B cell (primary cell): ENCODE data around the gene SZT2. TPM values are rescaled to one million over a fixed set of nuclear protein-coding genes. Genes with fewer than 3 reads are reported as not detected.
"Not testable (repeated sequence)": the region's sequence is repeated elsewhere in the genome, so short reads cannot be mapped to it uniquely, and the experiment has no call there.

Source experiments
- ATAC-seq: fragments of 200-7000 bp; cut with Tn5 transposase; one replicate; pipeline ENCODE4 v1.10.0; 2021; ENCODE audit warnings: low read depth, mild to moderate bottlenecking, moderate number of reproducible peaks, moderate library complexity
- CTCF ChIA-PET: fragments of 350-600 bp; sonication (Branson Sonifier 250); formaldehyde crosslinking; loops from one replicate; lab custom pipeline; 2021; ENCODE audit warnings: antibody characterized with exemption, inconsistent platforms; lab: Charles Lee
- POLR2A ChIA-PET: fragments of 350-600 bp; sonication (Branson Sonifier 250); formaldehyde crosslinking; loops from one replicate; lab custom pipeline; 2021; ENCODE audit warnings: antibody characterized with exemption; lab: Charles Lee
- DNase-seq: peaks from one replicate; pipeline ENCODE4 v3.0.0; 2013
- H2AFZ ChIP-seq: 2 replicates; pipeline ENCODE4 v1.6.1; 2012; ENCODE audit warnings: mild to moderate bottlenecking, low read depth, low read length; ENCODE audit not compliant: insufficient read depth, poor library complexity, severe bottlenecking
- H3K27ac ChIP-seq, 2 donors: 1 replicate in 1 of 2; 2 replicates in 1 of 2; pipeline ENCODE4 v1.5.1; 2012 to 2013; ENCODE audit warnings: low read length in 2 of 2, mild to moderate bottlenecking in 2 of 2, moderate library complexity in 1 of 2
- H3K27me3 ChIP-seq, 4 experiments: fragments of 200-600 bp in 1 of 4; sonication (generic) in 1 of 4; replicated peaks in 1 of 4; 1 replicate in 2 of 4; 2 replicates in 2 of 4; pipeline versions ENCODE4 v1.6.1 to v1.7.0; 2013 to 2016; ENCODE audit warnings: low read length in 3 of 4, mild to moderate bottlenecking in 2 of 4, mixed read lengths in 1 of 4, moderate library complexity in 1 of 4; ENCODE audit not compliant: insufficient read depth in 4 of 4, control insufficient read depth in 3 of 4; ENCODE audit errors: control extremely low read depth in 1 of 4
- H3K36me3 ChIP-seq, 2 experiments: replicated peaks in 1 of 2; 1 replicate in 1 of 2; 2 replicates in 1 of 2; pipeline versions ENCODE4 v1.6.1 to v1.7.1; 2013; ENCODE audit warnings: low read length in 1 of 2; ENCODE audit not compliant: insufficient read depth in 2 of 2, control insufficient read depth in 1 of 2; ENCODE audit errors: control extremely low read depth in 1 of 2, extremely low read depth in 1 of 2
- H3K4me1 ChIP-seq, 2 donors: fragments of 200-600 bp in 1 of 2; sonication (generic) in 1 of 2; 1 replicate in 1 of 2; 2 replicates in 1 of 2; pipeline versions ENCODE4 v1.5.1 to v1.6.1; 2013 to 2017; ENCODE audit warnings: low read length in 2 of 2; ENCODE audit not compliant: control insufficient read depth in 2 of 2, insufficient read depth in 2 of 2
- H3K4me2 ChIP-seq: replicated peaks from 2 replicates; pipeline ENCODE3; 2012; ENCODE audit warnings: mild to moderate bottlenecking, low read depth, low read length; ENCODE audit not compliant: poor library complexity, severe bottlenecking
- H3K4me3 ChIP-seq, 5 experiments: fragments of 200-600 bp in 1 of 5; sonication (generic) in 1 of 5; 1 replicate in 3 of 5; 2 replicates in 2 of 5; pipeline versions ENCODE4 v1.5.1 to v1.7.0; 2011 to 2016; ENCODE audit warnings: low read length in 4 of 5, mild to moderate bottlenecking in 4 of 5, low read depth in 2 of 5, control low read depth in 1 of 5, moderate library complexity in 1 of 5; ENCODE audit not compliant: insufficient read depth in 1 of 5; ENCODE audit errors: control extremely low read depth in 1 of 5, extremely low read depth in 1 of 5
- H3K79me2 ChIP-seq: fragments of 200-600 bp; sonication (generic); one replicate; pipeline ENCODE4 v1.6.0; 2016; ENCODE audit warnings: low read length; ENCODE audit not compliant: control insufficient read depth, insufficient read depth
- H3K9ac ChIP-seq: fragments of 200-600 bp; sonication (generic); 2 replicates; pipeline ENCODE4 v1.6.1; 2017; ENCODE audit warnings: mild to moderate bottlenecking, low read length, moderate library complexity
- H3K9me3 ChIP-seq, 3 donors: one replicate each; pipeline versions ENCODE4 v1.6.1 to v1.7.1; 2013; ENCODE audit warnings: low read length in 2 of 3; ENCODE audit not compliant: control insufficient read depth in 2 of 3, insufficient read depth in 1 of 3; ENCODE audit errors: control extremely low read depth in 1 of 3
- H4K20me1 ChIP-seq: 2 replicates; pipeline ENCODE4 v1.6.0; 2012; ENCODE audit warnings: mild to moderate bottlenecking, low read length; ENCODE audit not compliant: insufficient read depth, control insufficient read depth, poor library complexity, severe bottlenecking
- H3K27ac Mint-ChIP-seq: one replicate; pipeline ENCODE4 v1.8.0; 2021; ENCODE audit warnings: mixed read lengths
- H3K27me3 Mint-ChIP-seq: one replicate; pipeline ENCODE4 v1.8.0; 2021; ENCODE audit warnings: mixed read lengths
- H3K4me1 Mint-ChIP-seq: one replicate; pipeline ENCODE4 v1.8.0; 2021; ENCODE audit warnings: mixed read lengths
- H3K4me3 Mint-ChIP-seq: one replicate; pipeline ENCODE4 v1.8.0; 2021; ENCODE audit warnings: mixed read lengths
- H3K9me3 Mint-ChIP-seq: one replicate; pipeline ENCODE4 v1.8.0; 2022; ENCODE audit warnings: mixed read lengths; ENCODE audit not compliant: insufficient read depth
- CTCF ChIP-seq: fragments of 200-600 bp; IDR thresholded peaks from one replicate; pipeline ENCODE4 v1.8.0; 2022; ENCODE audit warnings: antibody characterized with exemption, mild to moderate bottlenecking
- EZH2 ChIP-seq: IDR thresholded peaks from 2 replicates; pipeline ENCODE4 v1.6.1; 2012; ENCODE audit warnings: borderline replicate concordance, low read depth, mild to moderate bottlenecking, moderate library complexity, low read length; ENCODE audit not compliant: insufficient read depth, poor library complexity, severe bottlenecking
- WGBS: methylation state at CpG from one replicate; pipeline ENCODE4 v1.1.5; 2013; ENCODE audit warnings: missing lambda C conversion rate; ENCODE audit not compliant: insufficient coverage; 5-methylcytosine and 5-hydroxymethylcytosine counted together
- intact Hi-C: fragments of 100-400 bp; cut with micrococcal nuclease; formaldehyde crosslinking; loops from one replicate; pipeline ENCODE4 v1.10.0; 2022
- polyA plus RNA-seq: library from polyadenylated mRNA; depleted of rRNA; stranded (reverse); fragments of >200 nt; gene quantifications from 2 replicates; pipeline ENCODE4 v1.2.3, GENCODE V29; 2012
- total RNA-seq, 2 donors: library from RNA; stranded (reverse); fragments of 120-200 nt in 1 of 2; gene quantifications; 1 replicate in 1 of 2; 2 replicates in 1 of 2; pipeline versions ENCODE4 v1.2.3 to v1.2.4, GENCODE V29; 2013 to 2022

SZT2 gene
- total and polyA plus RNA-seq, 2 donors (not counting 1 experiment from before 2014, with no cell fraction given) = 41.4 to 197 TPM

- ChIA-PET CTCF (no interaction called here), POLR2A (no interaction called here)
- Histone ChIP-seq H3K9ac (no peak overlapping the region), H3K4me3 (no peak overlapping the region), H3K4me1 (peaks cover 0 to under 1% of the 10 kb centered on the region in 2 donors), H4K20me1 (peaks cover 31% of the 10 kb centered on the region), H3K27ac (no peak overlapping the region), H3K27me3 (no peaks in the 10 kb centered on the region), H3K79me2 (peaks cover 62% of the 10 kb centered on the region), H3K4me2 (no peak overlapping the region), H3K9me3 (no peaks in the 10 kb centered on the region), H3K36me3 (peaks cover 7 to 11% of the 10 kb centered on the region in 2 experiments), H2AFZ (no peak overlapping the region)
- ATAC-seq (no peak), DNase-seq (no peak)
- Mint-ChIP-seq H3K4me3 (no peak overlapping the region), H3K9me3 (no peaks in the 10 kb centered on the region), H3K27me3 (no peaks in the 10 kb centered on the region), H3K27ac (no peak overlapping the region), H3K4me1 (peaks cover 15% of the 10 kb centered on the region)
- TF ChIP-seq CTCF = no peak
- no peak for TF ChIP-seq EZH2
- WGBS = 100% methylated on average over 1 of the region's 1 CpG
- intact Hi-C loops = no loop called here
Observed at GRCh38 chr1:43396059-43396458, 6.4 kb downstream of the SZT2 start.

- DNase-seq (no peak), ATAC-seq (no peak)
- CTCF ChIA-PET = no interaction called here
- no peaks in the 10 kb centered on the region for H3K9me3 ChIP-seq
- H3K4me2 ChIP-seq = no peak overlapping the region
- intact Hi-C loops = no loop called here
- no peak overlapping the region for H3K27ac ChIP-seq
- TF ChIP-seq CTCF (no peak), EZH2 (no peak)
- no peak overlapping the region for H3K9ac ChIP-seq
- WGBS = 100% methylated on average over 3 of the region's 3 CpGs
- POLR2A ChIA-PET = no interaction called here
- H3K36me3 ChIP-seq = peaks cover 7 to 16% of the 10 kb centered on the region in 2 experiments
- peaks cover 70% of the 10 kb centered on the region for H3K79me2 ChIP-seq
- no peaks in the 10 kb centered on the region for H3K4me1 ChIP-seq
- Mint-ChIP-seq H3K27ac (no peak overlapping the region), H3K27me3 (no peaks in the 10 kb centered on the region), H3K9me3 (no peaks in the 10 kb centered on the region), H3K4me1 (peaks cover 7% of the 10 kb centered on the region), H3K4me3 (no peak overlapping the region)
- H2AFZ ChIP-seq = no peak overlapping the region
- H4K20me1 ChIP-seq = peaks cover 41% of the 10 kb centered on the region
- no peaks in the 10 kb centered on the region for H3K27me3 ChIP-seq
- no peak overlapping the region for H3K4me3 ChIP-seq
Observed at GRCh38 chr1:43398227-43398626, 8.5 kb downstream of the SZT2 start.

DNA sequence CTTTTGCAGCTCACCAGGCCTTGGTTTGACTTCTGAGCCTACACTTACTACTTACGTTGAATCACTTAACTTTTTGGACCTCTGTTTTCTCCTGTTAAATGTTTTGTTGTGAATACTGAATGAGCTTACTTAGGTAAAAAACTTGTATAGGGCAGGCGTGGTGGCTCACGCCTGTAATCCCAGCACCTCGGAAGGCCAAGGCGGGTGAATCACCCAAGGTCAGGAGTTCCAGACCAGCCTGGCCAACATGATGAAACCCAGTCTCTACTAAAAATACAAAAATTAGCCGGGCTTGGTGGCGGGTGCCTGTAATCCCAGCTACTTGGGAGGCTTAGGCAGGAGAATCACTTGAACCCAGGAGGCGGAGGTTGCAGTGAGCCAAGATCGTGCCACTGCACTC, 10.7 kb downstream of the SZT2 start:
- POLR2A ChIA-PET, H3K27ac Mint-ChIP-seq, ATAC-seq, intact Hi-C loops, H3K9me3 Mint-ChIP-seq, DNase-seq, H3K4me3 ChIP-seq, H3K4me1 ChIP-seq, H3K4me2 ChIP-seq, H3K27me3 ChIP-seq, H3K9me3 ChIP-seq, H3K27me3 Mint-ChIP-seq, H3K4me3 Mint-ChIP-seq, H3K4me1 Mint-ChIP-seq, H2AFZ ChIP-seq, H3K27ac ChIP-seq, H3K9ac ChIP-seq: not testable (repeated sequence)
- Histone ChIP-seq H3K79me2 (peaks cover 64% of the 10 kb centered on the region), H3K36me3 (peaks cover 7 to 31% of the 10 kb centered on the region in 2 experiments), H4K20me1 (peaks cover 34% of the 10 kb centered on the region)
- CTCF ChIA-PET = interaction anchor here (2.1 kb wide), 1 partner anchor 162 kb away, joined by 4 read pairs; no protein-coding TSS in a partner anchor
- WGBS = 98% methylated on average over 6 of the region's 9 CpGs
